ENCODE results near the gene INPP5A.

GRCh38 chr10:132688580-132689420 lies 151.2 kb downstream of the INPP5A start:
- TF ChIP-seq CERS6 (CRISPR knock-in tag; IDR thresholded peaks at IDR 0.05) = no peak
- TF ChIP-seq SETDB1 (CRISPR knock-in tag; IDR thresholded peaks at IDR 0.05; ENCODE audit: borderline replicate concordance) = no peak
- TF ChIP-seq ZNF792 (CRISPR knock-in tag; IDR thresholded peaks at IDR 0.05) = no peak
- TF ChIP-seq CENPX (CRISPR knock-in tag; IDR thresholded peaks at IDR 0.05) = no peak
- no peak for TF ChIP-seq TP53 (CRISPR knock-in tag; conservative IDR thresholded peaks at IDR 0.05)
- TF ChIP-seq, protein P1, sequence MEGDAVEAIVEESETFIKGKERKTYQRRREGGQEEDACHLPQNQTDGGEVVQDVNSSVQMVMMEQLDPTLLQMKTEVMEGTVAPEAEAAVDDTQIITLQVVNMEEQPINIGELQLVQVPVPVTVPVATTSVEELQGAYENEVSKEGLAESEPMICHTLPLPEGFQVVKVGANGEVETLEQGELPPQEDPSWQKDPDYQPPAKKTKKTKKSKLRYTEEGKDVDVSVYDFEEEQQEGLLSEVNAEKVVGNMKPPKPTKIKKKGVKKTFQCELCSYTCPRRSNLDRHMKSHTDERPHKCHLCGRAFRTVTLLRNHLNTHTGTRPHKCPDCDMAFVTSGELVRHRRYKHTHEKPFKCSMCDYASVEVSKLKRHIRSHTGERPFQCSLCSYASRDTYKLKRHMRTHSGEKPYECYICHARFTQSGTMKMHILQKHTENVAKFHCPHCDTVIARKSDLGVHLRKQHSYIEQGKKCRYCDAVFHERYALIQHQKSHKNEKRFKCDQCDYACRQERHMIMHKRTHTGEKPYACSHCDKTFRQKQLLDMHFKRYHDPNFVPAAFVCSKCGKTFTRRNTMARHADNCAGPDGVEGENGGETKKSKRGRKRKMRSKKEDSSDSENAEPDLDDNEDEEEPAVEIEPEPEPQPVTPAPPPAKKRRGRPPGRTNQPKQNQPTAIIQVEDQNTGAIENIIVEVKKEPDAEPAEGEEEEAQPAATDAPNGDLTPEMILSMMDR (CRISPR knock-in tag; IDR thresholded peaks at IDR 0.05) = no peak

All from HepG2 (cell line).